ENCODE data around the gene FHOD3. TPM values are rescaled to one million over a fixed set of nuclear protein-coding genes. Genes with fewer than 3 reads are reported as not detected.

FHOD3 gene
- total RNA-seq, 4 donors from 2014 or later: 0.26 to 13.8 (median 4.9) TPM; not detected in 1

GRCh38 chr18:36592282-36592681 is 294.8 kb downstream of the FHOD3 start:
- intact Hi-C loops (cut with DNase I; ENCODE audit: low total_unique reads): no loop called here
- H3K27me3 ChIP-seq: no peaks in the 10 kb centered on the region
- no peaks in the 10 kb centered on the region for H3K36me3 ChIP-seq
- H3K4me3 ChIP-seq: no peak overlapping the region
- H3K4me1 ChIP-seq: no peaks in the 10 kb centered on the region
- H3K27ac ChIP-seq: no peak overlapping the region
- H3K9me3 ChIP-seq: no peaks in the 10 kb centered on the region
- TF ChIP-seq POLR2A (IDR thresholded peaks at IDR 0.05): no peak
- DNase-seq: no peak

- Histone ChIP-seq H3K27me3 (no peaks in the 10 kb centered on the region), H3K36me3 (no peaks in the 10 kb centered on the region), H3K4me3 (no peak overlapping the region), H3K27ac (no peak overlapping the region), H3K4me1 (no peaks in the 10 kb centered on the region), H3K9me3 (no peaks in the 10 kb centered on the region)
- no peak for DNase-seq
- TF ChIP-seq CTCF (IDR thresholded peaks at IDR 0.05) (no peak), POLR2A (IDR thresholded peaks at IDR 0.05) (no peak)
- intact Hi-C loops (cut with DNase I; ENCODE audit: low total_unique reads): no loop called here
Observed at GRCh38 chr18:36593001-36593400, 295.5 kb downstream of the FHOD3 start.

GRCh38 chr18:36593641-36594040 is 296.1 kb downstream of the FHOD3 start:
- Histone ChIP-seq H3K27me3 (no peaks in the 10 kb centered on the region), H3K4me3 (no peak overlapping the region), H3K4me1 (no peaks in the 10 kb centered on the region), H3K27ac (no peak overlapping the region), H3K36me3 (no peaks in the 10 kb centered on the region), H3K9me3 (no peaks in the 10 kb centered on the region)
- TF ChIP-seq CTCF (IDR thresholded peaks at IDR 0.05) (no peak), POLR2A (IDR thresholded peaks at IDR 0.05) (no peak)
- no peak for DNase-seq
- intact Hi-C loops (cut with DNase I; ENCODE audit: low total_unique reads): no loop called here

GRCh38 chr18:36594621-36595020 is 297.1 kb downstream of the FHOD3 start:
- H3K4me3 ChIP-seq: no peak overlapping the region
- H3K27me3 ChIP-seq: no peaks in the 10 kb centered on the region
- H3K27ac ChIP-seq: no peak overlapping the region
- DNase-seq: no peak
- H3K4me1 ChIP-seq: no peaks in the 10 kb centered on the region
- no peaks in the 10 kb centered on the region for H3K9me3 ChIP-seq
- intact Hi-C loops (cut with DNase I; ENCODE audit: low total_unique reads): no loop called here
- no peaks in the 10 kb centered on the region for H3K36me3 ChIP-seq
- TF ChIP-seq POLR2A (IDR thresholded peaks at IDR 0.05) (no peak), CTCF (IDR thresholded peaks at IDR 0.05) (no peak)

- intact Hi-C loops (cut with DNase I; ENCODE audit: low total_unique reads): no loop called here
- no peaks in the 10 kb centered on the region for H3K36me3 ChIP-seq
- H3K27me3 ChIP-seq: no peaks in the 10 kb centered on the region
- no peak for DNase-seq
- TF ChIP-seq CTCF (IDR thresholded peaks at IDR 0.05) (no peak), POLR2A (IDR thresholded peaks at IDR 0.05) (no peak)
- H3K4me1 ChIP-seq: no peaks in the 10 kb centered on the region
- H3K27ac ChIP-seq: no peak overlapping the region
- no peak overlapping the region for H3K4me3 ChIP-seq
- no peaks in the 10 kb centered on the region for H3K9me3 ChIP-seq
Observed at GRCh38 chr18:36595046-36595817, 297.7 kb downstream of the FHOD3 start.

Data from uterus (tissue), 4 donors.